Measurements from ENCODE around the gene PCYT2.
A peak's percentile ranks its signal among the peaks of the same experiment; 100 is the strongest.

PCYT2 gene

GRCh38 chr17:81871387-81872230 is 39.6 kb downstream of the PCYT2 start (continued):
- no peak for TF ChIP-seq ZNF518A (tag by site-specific recombination; conservative IDR thresholded peaks at IDR 0.05; ENCODE audit: low read depth)
- peak; percentile 82 for TF ChIP-seq KLF10 (tag by site-specific recombination; IDR thresholded peaks at IDR 0.05)
- peak; percentile 13; the same call in 1 of the 2 replicates for TF ChIP-seq TRIM28 (IDR thresholded peaks at IDR 0.05; ENCODE audit: borderline replicate concordance, low read length)
- TF ChIP-seq ZXDB (tag by site-specific recombination; IDR thresholded peaks at IDR 0.05): peak; percentile 34
- TF ChIP-seq ZNF596 (tag by site-specific recombination; IDR thresholded peaks at IDR 0.05): peak; percentile 23; the same call in 1 of the 2 replicates
- no peak for TF ChIP-seq HOXC10 (CRISPR knock-in tag; IDR thresholded peaks at IDR 0.05)
- TF ChIP-seq ZNF548 (tag by site-specific recombination; IDR thresholded peaks at IDR 0.05): no peak
- no peak for TF ChIP-seq ZBTB10 (tag by site-specific recombination; IDR thresholded peaks at IDR 0.05)
- TF ChIP-seq KLF8 (tag by site-specific recombination; IDR thresholded peaks at IDR 0.05): peak; percentile 79
- no peak for TF ChIP-seq ZNF248 (tag by site-specific recombination; IDR thresholded peaks at IDR 0.05)
- TF ChIP-seq, protein P1, sequence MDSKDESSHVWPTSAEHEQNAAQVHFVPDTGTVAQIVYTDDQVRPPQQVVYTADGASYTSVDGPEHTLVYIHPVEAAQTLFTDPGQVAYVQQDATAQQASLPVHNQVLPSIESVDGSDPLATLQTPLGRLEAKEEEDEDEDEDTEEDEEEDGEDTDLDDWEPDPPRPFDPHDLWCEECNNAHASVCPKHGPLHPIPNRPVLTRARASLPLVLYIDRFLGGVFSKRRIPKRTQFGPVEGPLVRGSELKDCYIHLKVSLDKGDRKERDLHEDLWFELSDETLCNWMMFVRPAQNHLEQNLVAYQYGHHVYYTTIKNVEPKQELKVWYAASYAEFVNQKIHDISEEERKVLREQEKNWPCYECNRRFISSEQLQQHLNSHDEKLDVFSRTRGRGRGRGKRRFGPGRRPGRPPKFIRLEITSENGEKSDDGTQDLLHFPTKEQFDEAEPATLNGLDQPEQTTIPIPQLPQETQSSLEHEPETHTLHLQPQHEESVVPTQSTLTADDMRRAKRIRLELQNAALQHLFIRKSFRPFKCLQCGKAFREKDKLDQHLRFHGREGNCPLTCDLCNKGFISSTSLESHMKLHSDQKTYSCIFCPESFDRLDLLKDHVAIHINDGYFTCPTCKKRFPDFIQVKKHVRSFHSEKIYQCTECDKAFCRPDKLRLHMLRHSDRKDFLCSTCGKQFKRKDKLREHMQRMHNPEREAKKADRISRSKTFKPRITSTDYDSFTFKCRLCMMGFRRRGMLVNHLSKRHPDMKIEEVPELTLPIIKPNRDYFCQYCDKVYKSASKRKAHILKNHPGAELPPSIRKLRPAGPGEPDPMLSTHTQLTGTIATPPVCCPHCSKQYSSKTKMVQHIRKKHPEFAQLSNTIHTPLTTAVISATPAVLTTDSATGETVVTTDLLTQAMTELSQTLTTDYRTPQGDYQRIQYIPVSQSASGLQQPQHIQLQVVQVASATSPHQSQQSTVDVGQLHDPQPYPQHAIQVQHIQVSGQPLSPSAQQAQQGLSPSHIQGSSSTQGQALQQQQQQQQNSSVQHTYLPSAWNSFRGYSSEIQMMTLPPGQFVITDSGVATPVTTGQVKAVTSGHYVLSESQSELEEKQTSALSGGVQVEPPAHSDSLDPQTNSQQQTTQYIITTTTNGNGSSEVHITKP (tag by site-specific recombination; IDR thresholded peaks at IDR 0.05): no peak
- no peak for TF ChIP-seq ZSCAN16 (tag by site-specific recombination; IDR thresholded peaks at IDR 0.05)
- peak; percentile 63; the same call in 1 of the 2 replicates for TF ChIP-seq ZBTB48 (tag by site-specific recombination; IDR thresholded peaks at IDR 0.05)
- no peak for TF ChIP-seq TCF7L2 (IDR thresholded peaks at IDR 0.05; ENCODE audit: borderline replicate concordance, low read depth, low read length)
- TF ChIP-seq AEBP2 (tag by site-specific recombination; IDR thresholded peaks at IDR 0.05; ENCODE audit: borderline replicate concordance): no peak
- TF ChIP-seq ZFP69B (tag by site-specific recombination; IDR thresholded peaks at IDR 0.05): peak; percentile 55; the same call in 1 of the 2 replicates
- TF ChIP-seq ZNF341 (tag by site-specific recombination; IDR thresholded peaks at IDR 0.05; ENCODE audit: low read depth): no peak; the same call in 1 of the 2 replicates
- TF ChIP-seq ZNF155 (tag by site-specific recombination; IDR thresholded peaks at IDR 0.05): no peak
- TF ChIP-seq SP3 (tag by site-specific recombination; IDR thresholded peaks at IDR 0.05): peak; percentile 75
- TF ChIP-seq, protein P2, sequence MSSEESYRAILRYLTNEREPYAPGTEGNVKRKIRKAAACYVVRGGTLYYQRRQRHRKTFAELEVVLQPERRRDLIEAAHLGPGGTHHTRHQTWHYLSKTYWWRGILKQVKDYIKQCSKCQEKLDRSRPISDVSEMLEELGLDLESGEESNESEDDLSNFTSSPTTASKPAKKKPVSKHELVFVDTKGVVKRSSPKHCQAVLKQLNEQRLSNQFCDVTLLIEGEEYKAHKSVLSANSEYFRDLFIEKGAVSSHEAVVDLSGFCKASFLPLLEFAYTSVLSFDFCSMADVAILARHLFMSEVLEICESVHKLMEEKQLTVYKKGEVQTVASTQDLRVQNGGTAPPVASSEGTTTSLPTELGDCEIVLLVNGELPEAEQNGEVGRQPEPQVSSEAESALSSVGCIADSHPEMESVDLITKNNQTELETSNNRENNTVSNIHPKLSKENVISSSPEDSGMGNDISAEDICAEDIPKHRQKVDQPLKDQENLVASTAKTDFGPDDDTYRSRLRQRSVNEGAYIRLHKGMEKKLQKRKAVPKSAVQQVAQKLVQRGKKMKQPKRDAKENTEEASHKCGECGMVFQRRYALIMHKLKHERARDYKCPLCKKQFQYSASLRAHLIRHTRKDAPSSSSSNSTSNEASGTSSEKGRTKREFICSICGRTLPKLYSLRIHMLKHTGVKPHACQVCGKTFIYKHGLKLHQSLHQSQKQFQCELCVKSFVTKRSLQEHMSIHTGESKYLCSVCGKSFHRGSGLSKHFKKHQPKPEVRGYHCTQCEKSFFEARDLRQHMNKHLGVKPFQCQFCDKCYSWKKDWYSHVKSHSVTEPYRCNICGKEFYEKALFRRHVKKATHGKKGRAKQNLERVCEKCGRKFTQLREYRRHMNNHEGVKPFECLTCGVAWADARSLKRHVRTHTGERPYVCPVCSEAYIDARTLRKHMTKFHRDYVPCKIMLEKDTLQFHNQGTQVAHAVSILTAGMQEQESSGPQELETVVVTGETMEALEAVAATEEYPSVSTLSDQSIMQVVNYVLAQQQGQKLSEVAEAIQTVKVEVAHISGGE (tag by site-specific recombination; conservative IDR thresholded peaks at IDR 0.05; ENCODE audit: low read depth): peak; percentile 53; the same call in 1 of the 2 replicates
- peak; percentile 70 for TF ChIP-seq ZNF660 (tag by site-specific recombination; IDR thresholded peaks at IDR 0.05)
- TF ChIP-seq ZBTB7A (tag by site-specific recombination; IDR thresholded peaks at IDR 0.05; ENCODE audit: low read depth): no peak; the same call in 1 of the 2 replicates
- TF ChIP-seq HOXA7 (CRISPR knock-in tag; IDR thresholded peaks at IDR 0.05; ENCODE audit: borderline replicate concordance): no peak

All from HEK293 (cell line).